NCI-H1092 treated with DMSO at 0.1 percent for 48 hours (cell line): ENCODE data around the gene FBXL7.

Experiments used
- DNase-seq: peaks from one replicate; lab custom pipeline; 2025; lab: John Stamatoyannopoulos, UW

The FBXL7 gene

GRCh38 chr5:15887093-15887492 lies 387.1 kb downstream of the FBXL7 start:
- DNase-seq: no peak

GRCh38 chr5:15889001-15889400 lies 389.0 kb downstream of the FBXL7 start:
- no peak for DNase-seq

GRCh38 chr5:15893866-15894265 lies 393.9 kb downstream of the FBXL7 start:
- DNase-seq: no peak

- no peak for DNase-seq
These were observed 397.7 kb downstream of the FBXL7 start for GRCh38 chr5:15897656-15898055.

GRCh38 chr5:15898641-15899040 lies 398.7 kb downstream of the FBXL7 start:
- DNase-seq: no peak

- DNase-seq: no peak
These were observed 399.5 kb downstream of the FBXL7 start for GRCh38 chr5:15899481-15899880.

- DNase-seq: no peak
These were observed 401.2 kb downstream of the FBXL7 start for GRCh38 chr5:15901151-15901550.

GRCh38 chr5:15902066-15902465 lies 402.1 kb downstream of the FBXL7 start:
- no peak for DNase-seq

GRCh38 chr5:15904899-15905830 lies 405.2 kb downstream of the FBXL7 start:
- no peak for DNase-seq

GRCh38 chr5:15914638-15915037 lies 414.7 kb downstream of the FBXL7 start:
- DNase-seq: no peak

GRCh38 chr5:15926586-15926985 lies 426.6 kb downstream of the FBXL7 start:
- no peak for DNase-seq

- DNase-seq: no peak
These were observed 427.9 kb downstream of the FBXL7 start for GRCh38 chr5:15927710-15928380.

- no peak for DNase-seq
These were observed 429.8 kb downstream of the FBXL7 start for GRCh38 chr5:15929611-15930263.

GRCh38 chr5:15932066-15932465 lies 432.1 kb downstream of the FBXL7 start:
- no peak for DNase-seq

GRCh38 chr5:15933259-15934207 lies 433.6 kb downstream of the FBXL7 start:
- no peak for DNase-seq

- DNase-seq: no peak
These were observed 436.7 kb downstream of the FBXL7 start for GRCh38 chr5:15936505-15937245.

GRCh38 chr5:15937708-15938107 lies 437.7 kb downstream of the FBXL7 start:
- DNase-seq: no peak

GRCh38 chr5:15938186-15938585 lies 438.2 kb downstream of the FBXL7 start:
- no peak for DNase-seq

- no peak for DNase-seq
These were observed 439.0 kb downstream of the FBXL7 start for GRCh38 chr5:15938961-15939360.

GRCh38 chr5:15940905-15941304 lies 440.9 kb downstream of the FBXL7 start:
- no peak for DNase-seq

- DNase-seq: no peak
These were observed 443.5 kb downstream of the FBXL7 start for GRCh38 chr5:15943487-15943886.
